Pancreas (tissue), 10 donors: ENCODE measurements around the gene ZNF746. TPM values are rescaled to one million over a fixed set of nuclear protein-coding genes. Genes with fewer than 3 reads are reported as not detected.

Source experiments
- ATAC-seq, 4 donors: fragments of 200-7000 bp; cut with Tn5 transposase; one replicate each; pipeline versions ENCODE4 v1.8.0 to v1.9.1; 2020; ENCODE audit warnings: mild to moderate bottlenecking in 4 of 4, moderate library complexity in 4 of 4
- DNase-seq, 6 donors: peaks; one replicate each; pipeline ENCODE4 v3.0.0-alpha.2; 2020
- FAIRE-seq: peaks from 2 replicates; lab custom pipeline; 2012; peaks lifted over from hg19 to GRCh38; lab: Jason Lieb, UNC
- H3K27ac ChIP-seq, 4 donors: fragments of 200-600 bp; sonication (generic); 1 replicate in 3 of 4; 2 replicates in 1 of 4; pipeline versions ENCODE4 v1.5.0 to v1.8.0; 2020
- H3K27me3 ChIP-seq, 4 donors: fragments of 200-600 bp; one replicate each; pipeline ENCODE4 v1.8.0; 2021
- H3K36me3 ChIP-seq, 3 donors: fragments of 200-600 bp; sonication (generic) in 1 of 3; one replicate each; pipeline versions ENCODE4 v1.5.0 to v1.8.0; 2020 to 2021
- H3K4me1 ChIP-seq, 3 donors: fragments of 200-600 bp; one replicate each; pipeline ENCODE4 v1.8.0; 2021
- H3K4me3 ChIP-seq, 4 donors: fragments of 200-600 bp; sonication (generic) in 2 of 4; one replicate each; pipeline versions ENCODE4 v1.5.0 to v1.8.0; 2020 to 2021
- H3K9me3 ChIP-seq, 4 donors: fragments of 200-600 bp; one replicate each; pipeline ENCODE4 v1.8.0; 2021
- CTCF ChIP-seq, 4 donors: fragments of 200-600 bp; sonication (generic) in 3 of 4; IDR thresholded peaks; one replicate each; pipeline versions ENCODE4 v1.5.0 to v1.8.0; 2021; ENCODE audit warnings: antibody characterized with exemption in 4 of 4
- WGBS, 2 donors: extraction: QIAGEN DNeasy Blood & Tissue Kit; methylation state at CpG; one replicate each; pipeline ENCODE4 v1.1.7; 2013; 5-methylcytosine and 5-hydroxymethylcytosine counted together
- intact Hi-C, 3 donors: fragments of 100-400 bp; cut with DNase I; formaldehyde crosslinking; loops; one replicate each; pipeline versions ENCODE4 v1.11.1 to v1.14.2; 2022
- polyA plus RNA-seq, 2 donors: library from polyadenylated mRNA; stranded (reverse); fragments of 200-250 nt; gene quantifications; one replicate each; pipeline ENCODE4 v1.2.3, GENCODE V29; 2013
- total RNA-seq, 6 donors: library from RNA; stranded (reverse); fragmentation: NEBNext Ultra II Directional in 4 of 6; extraction: Animal tissue kit (Norgen Biotek cat#: 25700) in 4 of 6; gene quantifications; one replicate each; pipeline versions ENCODE4 v1.2.1 to v1.2.4, GENCODE V29; 2021 to 2023
- donor health status: healthy with polysubstance abuse.
- donor health status: DM: no; HTN: no; CAD: no; lungs with moderate emphysema.
- donor health status: DM: no; HTN: no; CAD: no.
- donor health status: control.
- donor health status: control.
- donor health status: Bipolar disorder and iron deficiency.
- donor health status: DM: yes; HTN: yes; CAD: no.
- donor health status: DM: no; HTN: no; CAD: no.
- donor health status: DM: no; HTN: no; CAD: no.
- donor health status: DM: yes; HTN: yes; CAD: no.

Gene ZNF746
- total and polyA plus RNA-seq, 8 donors = 6.3 to 10.9 (median 7.1) TPM

GRCh38 chr7:149473251-149473650, 24.4 kb downstream of the ZNF746 start:
- intact Hi-C loops = no loop called here
- no peaks in the 10 kb centered on the region for H3K27me3 ChIP-seq
- WGBS, 2 donors = 91 to 92% methylated on average over 6 of the region's 6 CpGs
- ATAC-seq (no peak), DNase-seq (no peak), FAIRE-seq (no peak)
- H3K4me1 ChIP-seq = no peaks in the 10 kb centered on the region
- no peak overlapping the region for H3K4me3 ChIP-seq
- no peaks in the 10 kb centered on the region for H3K9me3 ChIP-seq
- no peak overlapping the region for H3K27ac ChIP-seq
- TF ChIP-seq CTCF (IDR thresholded peaks at IDR 0.05) = no peak
- H3K36me3 ChIP-seq = peaks cover 4 to 29% (median 8%) of the 10 kb centered on the region in 3 donors

- no peak for ATAC-seq
- H3K4me1 ChIP-seq = no peaks in the 10 kb centered on the region
- intact Hi-C loops = no loop called here
- H3K36me3 ChIP-seq = peaks cover 1 to 29% (median 8%) of the 10 kb centered on the region in 3 donors
- no peak for FAIRE-seq
- H3K4me3 ChIP-seq = no peak overlapping the region
- 95 to 98% methylated on average over 6 of the region's 6 CpGs for WGBS, 2 donors
- H3K27me3 ChIP-seq = no peaks in the 10 kb centered on the region
- no peak for TF ChIP-seq CTCF (IDR thresholded peaks at IDR 0.05)
- no peak overlapping the region for H3K27ac ChIP-seq
- no peaks in the 10 kb centered on the region for H3K9me3 ChIP-seq
- no peak for DNase-seq
These were observed 26.2 kb downstream of the ZNF746 start for GRCh38 chr7:149471289-149471953.

- no peaks in the 10 kb centered on the region for H3K9me3 ChIP-seq
- DNase-seq = no peak
- ATAC-seq = no peak
- H3K27ac ChIP-seq = no peak overlapping the region
- FAIRE-seq = no peak
- H3K27me3 ChIP-seq = no peaks in the 10 kb centered on the region
- peaks cover 0 to 14% (median 3%) of the 10 kb centered on the region in 3 donors for H3K36me3 ChIP-seq
- H3K4me3 ChIP-seq = no peak overlapping the region
- intact Hi-C loops = no loop called here
- 90 to 93% methylated on average over 8 of the region's 8 CpGs for WGBS, 2 donors
- no peaks in the 10 kb centered on the region for H3K4me1 ChIP-seq
- no peak for TF ChIP-seq CTCF (IDR thresholded peaks at IDR 0.05)
These were observed 27.8 kb downstream of the ZNF746 start for GRCh38 chr7:149469806-149470205.

- TF ChIP-seq CTCF (IDR thresholded peaks at IDR 0.05) = no peak
- H3K36me3 ChIP-seq = peaks cover 0 to 3% (median 2%) of the 10 kb centered on the region in 3 donors
- 61 to 71% methylated on average over 5 of the region's 5 CpGs for WGBS, 2 donors
- ATAC-seq (no peak), FAIRE-seq (no peak), DNase-seq (no peak)
- H3K27me3 ChIP-seq = peaks cover 0 to 7% (median 0%) of the 10 kb centered on the region in 4 donors
- no peaks in the 10 kb centered on the region for H3K4me1 ChIP-seq
- H3K4me3 ChIP-seq = no peak overlapping the region
- H3K27ac ChIP-seq = no peak overlapping the region
- no peaks in the 10 kb centered on the region for H3K9me3 ChIP-seq
- intact Hi-C loops = no loop called here
These were observed 29.4 kb downstream of the ZNF746 start for GRCh38 chr7:149468208-149468607.

- no peaks in the 10 kb centered on the region for H3K4me1 ChIP-seq
- 63 to 67% methylated on average over 1 of the region's 1 CpG for WGBS, 2 donors
- no peaks in the 10 kb centered on the region for H3K9me3 ChIP-seq
- FAIRE-seq (no peak), ATAC-seq (no peak), DNase-seq (no peak)
- no peak overlapping the region for H3K4me3 ChIP-seq
- H3K27me3 ChIP-seq = peaks cover 0 to 7% (median 0%) of the 10 kb centered on the region in 4 donors
- no peak for TF ChIP-seq CTCF (IDR thresholded peaks at IDR 0.05)
- H3K27ac ChIP-seq = no peak overlapping the region
- H3K36me3 ChIP-seq = no peaks in the 10 kb centered on the region
- intact Hi-C loops = no loop called here
These were observed 30.2 kb downstream of the ZNF746 start for GRCh38 chr7:149467321-149467859.
